Measurements from ENCODE around the gene ATP2A3. TPM values are rescaled to one million over a fixed set of nuclear protein-coding genes. Genes with fewer than 3 reads are reported as not detected.
A peak's percentile ranks its signal among the peaks of the same experiment; 100 is the strongest.
"Not testable (repeated sequence)": the region's sequence is repeated elsewhere in the genome, so short reads cannot be mapped to it uniquely, and the experiment has no call there.

ATP2A3 gene
- total RNA-seq, 3 donors from 2014 or later, result 55.8 to 68.8 (median 63.6) TPM

DNA sequence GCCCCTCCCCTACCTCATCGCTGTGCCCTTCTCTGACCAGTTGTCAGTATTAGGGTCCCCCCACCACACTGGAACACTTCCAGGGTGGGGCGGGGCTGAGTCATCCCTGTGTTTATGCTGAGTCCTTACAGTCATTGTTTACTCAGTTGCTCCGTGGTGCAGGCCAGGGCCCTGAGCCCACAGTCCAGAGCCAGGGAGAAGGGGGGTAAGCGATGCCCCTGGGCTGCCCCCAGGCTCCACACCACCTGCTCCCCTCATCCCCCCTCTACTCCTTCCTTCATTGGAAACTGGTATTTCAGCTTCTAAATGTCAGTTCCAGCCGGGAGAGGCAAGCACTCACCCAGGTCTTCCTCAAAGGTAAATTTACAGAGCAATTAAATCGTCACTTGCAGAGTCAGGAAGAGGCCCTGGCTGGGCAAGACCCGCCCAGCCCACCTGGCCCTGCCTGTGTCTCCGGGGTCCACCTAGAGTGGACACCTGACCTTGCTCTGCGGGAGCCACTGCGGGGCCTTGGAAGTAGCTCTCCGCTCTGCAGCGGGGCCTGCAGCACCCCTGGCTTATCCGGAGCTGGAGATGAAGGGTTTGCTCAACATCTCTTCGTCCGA is 4.8 kb downstream of the ATP2A3 start:
- ATAC-seq (no peak), DNase-seq (no peak)
- H3K36me3 Mint-ChIP-seq (ENCODE audit: insufficient read depth), result peaks cover 6% of the 10 kb centered on the region
- no peak overlapping the region for H3K4me3 Mint-ChIP-seq
- peaks cover 63% of the 10 kb centered on the region for H3K4me1 Mint-ChIP-seq (ENCODE audit: low read depth)
- no peaks in the 10 kb centered on the region for H3K9me3 Mint-ChIP-seq
- H3K27me3 Mint-ChIP-seq (ENCODE audit: low read depth), result no peaks in the 10 kb centered on the region

DNA sequence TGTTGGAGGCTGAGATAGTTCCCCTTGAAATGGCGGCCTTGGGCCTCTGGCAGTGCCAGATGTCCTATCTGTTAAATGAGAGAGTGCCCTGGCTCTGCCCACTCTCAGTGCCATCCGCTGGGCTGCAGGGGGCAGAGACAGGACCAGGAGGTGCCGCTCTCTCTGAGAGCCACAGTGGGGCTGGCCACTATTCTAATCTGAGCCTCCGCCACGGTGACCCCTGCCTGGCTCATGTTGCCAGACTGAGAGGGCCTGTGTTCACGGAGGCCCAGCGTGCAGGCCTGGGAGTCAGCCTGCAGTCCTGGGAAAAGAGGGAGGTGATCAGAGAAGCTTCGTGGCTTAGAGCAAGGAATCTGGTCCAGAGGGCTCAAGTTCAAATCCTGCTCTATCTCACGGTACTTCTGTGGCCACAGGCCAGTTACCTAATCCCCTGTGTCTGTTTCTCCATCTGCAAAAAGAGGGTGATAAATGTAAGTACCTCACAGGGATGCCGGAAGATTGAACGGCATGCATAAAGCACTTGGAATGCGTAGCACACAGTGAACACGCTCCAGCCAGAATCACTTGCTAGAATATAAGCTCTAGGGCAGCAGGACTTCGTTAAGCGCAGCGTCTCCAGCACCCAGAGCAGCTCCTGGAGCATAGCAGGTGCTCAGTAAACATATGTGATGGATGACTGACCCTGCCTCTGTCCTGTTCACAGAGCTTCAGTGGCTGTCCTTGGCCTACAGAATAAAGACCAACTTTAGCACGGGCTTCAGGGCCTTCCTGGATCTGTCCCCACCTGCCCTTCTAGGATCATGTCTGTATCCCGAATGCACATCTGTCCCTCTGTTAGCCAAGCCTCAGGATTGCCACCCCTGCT is 6.3 kb downstream of the ATP2A3 start:
- no peak for DNase-seq
- no peak overlapping the region for H3K4me3 Mint-ChIP-seq
- H3K9me3 Mint-ChIP-seq, result no peaks in the 10 kb centered on the region
- no peaks in the 10 kb centered on the region for H3K27me3 Mint-ChIP-seq (ENCODE audit: low read depth)
- peaks cover 60% of the 10 kb centered on the region for H3K4me1 Mint-ChIP-seq (ENCODE audit: low read depth)
- H3K36me3 Mint-ChIP-seq (ENCODE audit: insufficient read depth), result peaks cover 6% of the 10 kb centered on the region
- no peak for ATAC-seq

DNA sequence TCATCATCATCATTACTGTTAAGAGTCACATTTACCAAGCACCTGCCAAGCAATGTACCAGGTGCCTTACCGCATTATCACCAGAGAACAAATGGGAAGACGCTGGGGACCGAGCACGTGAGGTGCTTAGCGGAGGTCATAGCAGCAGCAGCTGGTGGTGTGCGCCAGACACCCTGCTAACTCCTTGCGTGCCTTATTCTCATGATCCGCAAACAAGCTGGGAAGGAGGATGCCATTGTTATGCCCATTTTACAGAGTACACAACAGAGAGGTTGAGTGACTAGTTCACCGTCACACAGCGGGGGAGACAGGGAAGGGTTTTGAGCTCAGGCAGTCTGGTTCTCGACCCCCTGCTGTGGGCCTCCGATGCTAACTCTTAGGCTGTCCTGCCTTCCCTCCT is 7.3 kb downstream of the ATP2A3 start:
- H3K9me3 Mint-ChIP-seq, result no peaks in the 10 kb centered on the region

DNA sequence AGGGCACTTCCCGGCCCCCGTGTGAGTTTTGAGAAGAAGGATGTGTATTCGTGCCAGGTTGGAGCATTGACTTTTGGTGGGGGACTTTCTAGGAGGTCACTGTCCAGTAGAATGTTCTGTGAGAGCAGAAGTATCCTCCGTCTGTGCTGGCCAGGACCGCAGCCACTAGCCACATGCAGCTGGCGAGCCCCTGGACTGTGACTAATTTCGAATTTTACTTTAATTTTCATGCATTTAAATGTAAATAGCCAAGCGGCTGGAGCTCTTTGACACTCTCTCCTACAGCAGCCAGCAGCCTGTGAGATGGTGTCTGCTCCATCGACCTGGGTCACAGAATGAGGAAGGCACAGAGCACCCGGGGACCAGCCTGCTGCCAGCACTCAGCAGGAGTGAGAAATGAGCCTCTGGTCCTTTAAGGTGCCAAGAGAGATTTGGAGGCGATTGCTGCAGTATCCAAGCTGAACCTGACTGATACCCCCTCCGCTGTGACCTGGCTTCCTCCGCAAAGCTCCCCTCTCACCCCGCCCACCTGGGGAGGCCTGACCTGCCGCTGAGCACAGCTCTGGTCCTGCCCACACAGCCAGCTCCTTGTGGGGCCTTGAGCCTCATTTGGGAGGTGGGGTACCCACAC is 7.8 kb downstream of the ATP2A3 start:
- peak; percentile 53 to 63 for ATAC-seq
- H3K36me3 Mint-ChIP-seq (ENCODE audit: insufficient read depth), result peaks cover 6% of the 10 kb centered on the region
- no peaks in the 10 kb centered on the region for H3K27me3 Mint-ChIP-seq (ENCODE audit: low read depth)
- H3K4me3 Mint-ChIP-seq, result no peak overlapping the region
- H3K9me3 Mint-ChIP-seq, result no peaks in the 10 kb centered on the region
- DNase-seq, result no peak
- peaks cover 45% of the 10 kb centered on the region for H3K4me1 Mint-ChIP-seq (ENCODE audit: low read depth)

More for the DNA sequence above, 7.3 kb downstream of the ATP2A3 start:
- DNase-seq (no peak), ATAC-seq (no peak)
- Mint-ChIP-seq H3K36me3 (ENCODE audit: insufficient read depth) (peaks cover 6% of the 10 kb centered on the region), H3K4me3 (no peak overlapping the region), H3K4me1 (ENCODE audit: low read depth) (peaks cover 50% of the 10 kb centered on the region), H3K27me3 (ENCODE audit: low read depth) (no peaks in the 10 kb centered on the region)

DNA sequence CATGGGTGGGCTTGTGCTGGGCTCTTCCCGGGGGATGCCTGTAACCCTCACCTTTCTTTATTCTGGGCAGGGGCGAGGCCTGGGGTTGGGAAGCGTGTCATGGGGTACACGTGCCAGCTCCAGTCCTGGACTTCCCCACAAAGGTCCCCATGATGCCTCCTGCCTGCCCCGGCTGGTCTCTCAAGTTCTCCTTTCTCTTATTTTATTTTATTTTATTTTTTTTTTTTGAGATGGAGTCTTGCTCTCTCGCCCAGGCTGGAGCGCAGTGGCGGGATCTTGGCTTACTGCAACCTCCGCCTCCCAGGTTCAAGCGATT is 8.6 kb downstream of the ATP2A3 start:
- DNase-seq (no peak), ATAC-seq (no peak)
- no peak overlapping the region for H3K4me3 Mint-ChIP-seq
- H3K9me3 Mint-ChIP-seq, result no peaks in the 10 kb centered on the region
- H3K36me3 Mint-ChIP-seq (ENCODE audit: insufficient read depth), result peaks cover 6% of the 10 kb centered on the region
- no peaks in the 10 kb centered on the region for H3K27me3 Mint-ChIP-seq (ENCODE audit: low read depth)
- H3K4me1 Mint-ChIP-seq (ENCODE audit: low read depth), result peaks cover 36% of the 10 kb centered on the region

DNA sequence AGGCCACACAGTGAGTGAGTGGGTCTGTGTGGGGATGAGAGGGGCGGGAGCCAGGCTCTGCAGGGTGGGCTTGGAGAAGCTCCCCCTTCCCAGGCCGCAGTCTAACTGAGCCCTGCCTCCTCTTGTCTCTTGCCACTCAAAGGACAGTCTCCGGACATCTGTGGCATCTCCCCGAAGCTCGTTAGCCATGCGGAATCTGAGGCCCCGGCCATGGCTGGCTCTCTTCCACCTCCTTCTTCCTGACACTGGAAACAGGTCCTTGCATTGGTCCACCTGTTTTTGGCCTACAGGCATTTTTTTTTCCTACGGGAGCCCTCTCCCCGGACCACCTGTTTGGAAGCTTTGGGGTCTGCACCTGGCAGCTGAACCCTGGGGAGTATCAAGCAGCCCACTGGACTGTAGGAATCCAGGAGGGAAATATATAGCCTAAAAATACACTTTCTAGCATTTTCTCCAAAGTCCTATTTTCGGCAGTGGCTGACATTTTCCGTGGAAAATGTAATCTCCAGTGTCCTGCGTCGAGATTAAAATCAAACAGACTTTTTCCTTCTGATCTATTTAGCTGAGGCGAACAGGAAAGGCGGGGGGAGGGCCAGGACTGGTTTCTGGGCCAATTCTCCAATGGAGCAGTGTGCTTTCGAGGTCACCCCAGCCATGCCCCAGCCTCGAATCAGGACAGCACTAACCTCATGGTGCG is 9.1 kb downstream of the ATP2A3 start:
- H3K4me3 Mint-ChIP-seq, result no peak overlapping the region
- DNase-seq, result no peak
- H3K4me1 Mint-ChIP-seq (ENCODE audit: low read depth), result peaks cover 31% of the 10 kb centered on the region
- no peaks in the 10 kb centered on the region for H3K27me3 Mint-ChIP-seq (ENCODE audit: low read depth)
- peaks cover 6% of the 10 kb centered on the region for H3K36me3 Mint-ChIP-seq (ENCODE audit: insufficient read depth)
- H3K9me3 Mint-ChIP-seq, result no peaks in the 10 kb centered on the region
- no peak for ATAC-seq

DNA sequence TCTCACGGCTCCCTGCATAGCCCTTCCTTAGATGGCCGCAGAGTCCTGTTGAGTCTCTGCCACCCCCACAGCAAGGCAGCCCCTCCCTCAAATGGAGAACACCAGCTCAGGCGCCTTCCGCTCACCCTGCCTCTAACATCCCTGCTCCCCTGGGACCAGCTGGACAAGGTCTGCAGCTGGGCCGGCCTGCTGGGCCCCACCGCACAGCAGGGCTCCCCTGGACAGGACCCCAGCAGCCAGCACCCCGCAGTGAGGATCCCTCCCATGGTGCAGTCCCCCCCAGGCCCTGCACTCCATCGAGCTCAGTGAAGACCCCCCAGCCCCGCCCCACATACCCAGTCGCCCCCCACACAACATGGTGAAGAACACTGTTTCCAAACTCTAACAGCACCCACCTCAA is 10.2 kb downstream of the ATP2A3 start:
- H3K27me3 Mint-ChIP-seq (ENCODE audit: low read depth), result no peaks in the 10 kb centered on the region
- H3K36me3 Mint-ChIP-seq (ENCODE audit: insufficient read depth), result peaks cover 9% of the 10 kb centered on the region
- no peaks in the 10 kb centered on the region for H3K9me3 Mint-ChIP-seq
- peaks cover 21% of the 10 kb centered on the region for H3K4me1 Mint-ChIP-seq (ENCODE audit: low read depth)
- no peak overlapping the region for H3K4me3 Mint-ChIP-seq
- DNase-seq (no peak), ATAC-seq (no peak)

DNA sequence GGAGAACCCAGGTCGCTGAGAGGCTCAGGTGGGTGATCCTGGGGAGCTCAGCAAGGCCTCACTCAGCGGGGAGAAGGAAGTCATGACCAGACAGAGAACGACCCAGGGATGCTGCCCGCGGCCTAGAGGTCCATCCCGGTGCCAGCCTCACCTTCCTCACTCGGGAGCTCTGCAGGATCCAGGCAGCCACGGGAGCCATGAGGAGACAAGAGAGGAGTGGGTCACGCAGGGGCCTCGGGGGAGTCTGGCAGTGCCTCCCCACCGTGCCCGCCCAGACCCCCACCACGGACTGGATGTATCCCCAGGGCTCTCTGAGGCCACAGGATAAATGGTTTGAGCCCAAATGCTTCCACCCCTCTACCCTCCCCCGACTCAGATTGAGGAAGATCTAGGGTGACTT is 10.7 kb downstream of the ATP2A3 start:
- H3K4me1 Mint-ChIP-seq (ENCODE audit: low read depth), result peaks cover 20% of the 10 kb centered on the region
- H3K4me3 Mint-ChIP-seq, result no peak overlapping the region
- no peaks in the 10 kb centered on the region for H3K9me3 Mint-ChIP-seq
- ATAC-seq, result no peak
- H3K27me3 Mint-ChIP-seq (ENCODE audit: low read depth), result no peaks in the 10 kb centered on the region
- peaks cover 10% of the 10 kb centered on the region for H3K36me3 Mint-ChIP-seq (ENCODE audit: insufficient read depth)
- DNase-seq, result no peak

DNA sequence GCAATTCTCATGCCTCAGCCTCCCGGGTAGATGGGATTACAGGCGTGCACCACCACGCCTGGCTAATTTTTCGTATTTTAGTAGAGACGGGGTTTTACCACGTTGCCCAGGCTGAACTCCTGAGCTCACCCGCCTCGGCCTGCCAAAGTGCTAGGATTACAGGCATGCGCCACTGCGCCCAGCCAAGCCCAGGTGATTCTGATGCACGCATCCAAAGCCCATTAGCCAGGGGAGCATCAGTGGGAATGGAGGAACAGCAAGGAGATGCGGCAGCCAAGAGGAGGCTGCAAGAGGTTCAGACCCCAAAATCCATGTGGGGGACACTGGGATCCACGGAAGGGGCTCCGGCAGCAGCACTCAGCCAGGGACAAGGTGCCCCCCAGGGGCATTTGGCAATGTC is 12.1 kb downstream of the ATP2A3 start:
- no peaks in the 10 kb centered on the region for H3K27me3 Mint-ChIP-seq (ENCODE audit: low read depth)
- no peaks in the 10 kb centered on the region for H3K9me3 Mint-ChIP-seq
- H3K4me3 Mint-ChIP-seq, result no peak overlapping the region
- no peak for DNase-seq
- H3K36me3 Mint-ChIP-seq (ENCODE audit: insufficient read depth), result peaks cover 10% of the 10 kb centered on the region
- no peak for ATAC-seq
- H3K4me1 Mint-ChIP-seq (ENCODE audit: low read depth), result peaks cover 14% of the 10 kb centered on the region

DNA sequence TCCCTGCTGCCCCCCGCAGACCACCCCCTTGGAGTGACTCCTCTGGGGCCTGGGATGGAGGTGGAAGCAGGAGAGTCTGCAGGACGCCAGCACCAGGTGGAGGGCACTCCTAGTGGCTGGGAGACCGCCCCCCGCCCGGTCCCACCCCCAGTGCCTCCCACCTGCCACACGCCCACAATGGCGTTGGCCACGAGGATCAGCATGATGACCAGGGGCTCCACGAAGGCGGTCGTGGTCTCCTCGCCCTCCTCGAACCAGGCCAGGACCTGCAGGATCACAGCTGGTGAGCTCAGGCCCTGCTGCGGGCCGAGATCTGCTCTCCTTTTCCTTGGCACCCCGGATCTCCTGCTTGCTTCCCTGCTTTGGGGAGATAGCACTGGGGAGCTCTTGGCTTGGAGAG is 12.8 kb downstream of the ATP2A3 start:
- Mint-ChIP-seq H3K27me3 (ENCODE audit: low read depth) (no peaks in the 10 kb centered on the region), H3K36me3 (ENCODE audit: insufficient read depth) (peaks cover 6% of the 10 kb centered on the region), H3K9me3 (no peaks in the 10 kb centered on the region), H3K4me3 (no peak overlapping the region), H3K4me1 (ENCODE audit: low read depth) (peaks cover 6% of the 10 kb centered on the region)
- ATAC-seq, result no peak
- no peak for DNase-seq

DNA sequence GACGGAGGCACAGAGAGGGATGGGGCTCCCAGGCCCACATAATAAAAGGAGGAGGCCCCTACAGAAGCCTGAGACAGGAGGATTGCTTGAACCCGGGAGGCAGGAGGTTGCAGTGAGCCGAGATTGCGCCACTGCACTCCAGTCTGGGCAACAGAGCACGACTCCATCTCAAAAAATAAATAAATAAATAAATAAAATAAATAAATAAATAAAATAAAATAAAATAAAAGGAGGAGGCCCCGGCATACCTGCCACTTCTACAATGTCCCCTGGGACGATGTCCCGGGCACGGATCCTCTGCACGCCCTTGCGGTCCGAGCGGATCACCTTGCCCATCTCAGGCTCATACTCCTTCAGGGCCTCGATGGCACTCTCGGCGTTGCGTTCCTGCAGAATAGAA is 13.2 kb downstream of the ATP2A3 start:
- Mint-ChIP-seq H3K27me3 (ENCODE audit: low read depth) (no peaks in the 10 kb centered on the region), H3K9me3 (no peaks in the 10 kb centered on the region), H3K36me3 (ENCODE audit: insufficient read depth) (peaks cover 6% of the 10 kb centered on the region), H3K4me3 (no peak overlapping the region), H3K4me1 (ENCODE audit: low read depth) (peaks cover 2% of the 10 kb centered on the region)
- DNase-seq (no peak), ATAC-seq (no peak)

DNA sequence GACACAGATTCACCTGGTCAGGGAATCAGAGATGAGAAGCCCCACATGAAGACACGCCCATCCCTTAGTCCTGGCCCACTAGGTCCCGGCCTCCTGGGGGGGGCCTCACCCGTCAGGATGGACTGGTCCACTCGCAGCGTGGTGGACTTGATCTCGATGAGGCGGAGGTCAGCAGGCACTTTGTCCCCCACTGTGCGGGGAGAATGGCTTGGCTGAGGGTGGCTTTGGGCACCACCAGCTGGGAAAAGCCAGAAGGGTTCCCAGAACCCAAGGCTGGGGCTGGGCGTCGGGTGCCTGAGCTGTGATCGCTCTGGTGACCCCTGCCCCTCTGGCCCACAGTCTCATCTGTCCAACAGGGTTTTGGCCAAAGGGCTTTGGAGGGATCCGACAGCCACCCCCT is 13.7 kb downstream of the ATP2A3 start:
- ATAC-seq, result no peak
- H3K36me3 Mint-ChIP-seq (ENCODE audit: insufficient read depth), result peaks cover 8% of the 10 kb centered on the region

DNA sequence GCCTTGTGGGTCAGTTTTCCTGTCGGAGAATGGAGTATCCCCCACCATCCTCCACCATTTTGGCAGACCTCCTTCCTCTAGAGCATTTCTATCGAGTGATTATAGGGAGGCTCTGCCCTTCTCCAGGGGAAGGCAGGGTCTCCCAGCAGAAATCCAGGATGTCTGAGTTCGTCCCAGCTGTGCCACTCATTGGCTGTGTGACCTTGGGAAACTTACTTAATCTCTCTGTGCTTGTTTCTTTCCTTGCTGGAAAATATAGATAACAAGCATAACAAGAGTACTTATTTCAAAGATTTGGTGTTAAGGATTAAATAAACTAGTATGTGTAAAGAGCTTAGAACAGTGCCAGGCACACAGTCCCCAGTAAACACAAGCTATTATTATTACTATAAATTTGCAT is 14.8 kb downstream of the ATP2A3 start:
- Mint-ChIP-seq H3K27me3 (ENCODE audit: low read depth) (no peaks in the 10 kb centered on the region), H3K4me3 (no peak overlapping the region), H3K9me3 (no peaks in the 10 kb centered on the region), H3K4me1 (ENCODE audit: low read depth) (no peaks in the 10 kb centered on the region), H3K36me3 (ENCODE audit: insufficient read depth) (peaks cover 8% of the 10 kb centered on the region)
- DNase-seq (no peak), ATAC-seq (no peak)

More for the DNA sequence above, 13.7 kb downstream of the ATP2A3 start:
- no peaks in the 10 kb centered on the region for H3K27me3 Mint-ChIP-seq (ENCODE audit: low read depth)
- H3K4me1 Mint-ChIP-seq (ENCODE audit: low read depth), result peaks cover 2% of the 10 kb centered on the region
- no peaks in the 10 kb centered on the region for H3K9me3 Mint-ChIP-seq
- no peak for DNase-seq
- H3K4me3 Mint-ChIP-seq, result no peak overlapping the region

DNA sequence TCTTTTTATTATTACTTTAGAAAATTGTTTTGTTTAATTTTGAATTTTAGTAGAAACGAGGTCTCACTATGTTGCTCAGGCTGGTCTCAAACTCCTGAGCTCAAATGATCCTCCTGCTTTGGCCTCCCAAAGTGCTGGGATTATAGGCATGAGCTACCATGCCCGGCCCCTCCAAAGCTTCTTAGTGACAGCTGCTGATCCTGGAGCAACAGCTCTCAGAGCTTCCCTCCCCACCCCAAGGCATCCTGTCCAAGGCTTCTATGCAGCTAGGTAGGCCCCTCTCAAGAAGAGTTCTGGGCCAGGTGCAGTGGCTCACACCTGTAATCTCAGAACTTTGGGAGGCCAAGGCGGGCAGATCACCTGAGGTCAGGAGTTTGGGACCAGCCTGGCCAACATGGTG is 15.7 kb downstream of the ATP2A3 start:
- not testable (repeated sequence) for H3K4me1 Mint-ChIP-seq (ENCODE audit: low read depth); ATAC-seq; H3K9me3 Mint-ChIP-seq; H3K27me3 Mint-ChIP-seq (ENCODE audit: low read depth); H3K4me3 Mint-ChIP-seq; DNase-seq
- peaks cover 12% of the 10 kb centered on the region for H3K36me3 Mint-ChIP-seq (ENCODE audit: insufficient read depth)

All from activated T-cell treated with anti-CD3 and anti-CD28 coated beads, Interleukin-2, amount 50 U/mL, for 4 hours (primary cell).